ENCODE measurements around the gene PPDPF. TPM values are rescaled to one million over a fixed set of nuclear protein-coding genes. Genes with fewer than 3 reads are reported as not detected.

PPDPF gene
- total and polyA plus RNA-seq, 2 donors (not counting 1 experiment from before 2014, with no cell fraction given), result 93.5 to 162 TPM

- Histone ChIP-seq H3K4me2 (replicated peaks; ENCODE audit: low read depth, low read length, poor library complexity, severe bottlenecking) (peak overlapping the region; percentile 92), H3K27ac (ENCODE audit: low read length in 2 of 2) (peak overlapping the region in 1 of 2 donors; percentile 86), H3K27me3 (replicated peaks in 1 of 4; ENCODE audit: control extremely low read depth in 1 of 4, control insufficient read depth in 3 of 4, insufficient read depth in 4 of 4, low read length in 3 of 4) (no peaks in the 10 kb centered on the region), H3K79me2 (ENCODE audit: control insufficient read depth, insufficient read depth, low read length) (no peaks in the 10 kb centered on the region), H3K9me3 (ENCODE audit: control extremely low read depth in 1 of 3, control insufficient read depth in 2 of 3, insufficient read depth in 1 of 3, low read length in 2 of 3) (peaks cover 0 to 3% (median 0%) of the 10 kb centered on the region in 3 donors), H4K20me1 (ENCODE audit: control insufficient read depth, insufficient read depth, low read length, poor library complexity, severe bottlenecking) (no peaks in the 10 kb centered on the region), H3K36me3 (replicated peaks in 1 of 2; ENCODE audit: control extremely low read depth in 1 of 2, control insufficient read depth in 1 of 2, extremely low read depth in 1 of 2, insufficient read depth in 2 of 2, low read length in 1 of 2) (no peaks in the 10 kb centered on the region), H3K9ac (ENCODE audit: low read length) (no peak overlapping the region), H2AFZ (ENCODE audit: insufficient read depth, low read depth, low read length, poor library complexity, severe bottlenecking) (peak overlapping the region; percentile 71), H3K4me1 (ENCODE audit: control insufficient read depth in 2 of 2, insufficient read depth in 2 of 2, low read length in 2 of 2) (peaks cover 39 to 59% of the 10 kb centered on the region in 2 donors), H3K4me3 (ENCODE audit: control extremely low read depth in 1 of 5, extremely low read depth in 1 of 5, insufficient read depth in 1 of 5, low read depth in 2 of 5, low read length in 4 of 5) (no peak overlapping the region)
- peaks cover 45% of the 10 kb centered on the region for H3K4me1 Mint-ChIP-seq
- TF ChIP-seq EZH2 (IDR thresholded peaks at IDR 0.05; ENCODE audit: borderline replicate concordance, insufficient read depth, low read depth, low read length, poor library complexity, severe bottlenecking) (no peak), CTCF (IDR thresholded peaks at IDR 0.05) (no peak)
- CTCF ChIA-PET, result interaction anchor here (0.9 to 4.7 kb wide), 17 partner anchors 9 to 499 kb away, joined by 3 to 30 read pairs (median 13); partner anchors contain the start of genes ARFRP1, FNDC11, HELZ2 and PPDPF
- no peaks in the 10 kb centered on the region for H3K27me3 Mint-ChIP-seq
- no peak overlapping the region for H3K27ac Mint-ChIP-seq
- no peaks in the 10 kb centered on the region for H3K9me3 Mint-ChIP-seq (ENCODE audit: insufficient read depth)
- intact Hi-C loops (cut with micrococcal nuclease), result loop anchor here (5.0 kb wide), 2 partner anchors 198 to 418 kb away; partner anchors contain the start of genes LIME1, SLC2A4RG and UCKL1
- DNase-seq (no peak), ATAC-seq (ENCODE audit: low read depth) (no peak)
- POLR2A ChIA-PET, result interaction anchor here (1.2 to 2.7 kb wide), 6 partner anchors 14 to 417 kb away, joined by 3 to 16 read pairs (median 8); partner anchors contain the start of genes TPD52L2 and UCKL1
- H3K4me3 Mint-ChIP-seq, result peak overlapping the region; percentile 7
- WGBS (ENCODE audit: insufficient coverage), result 75% methylated on average over 12 of the region's 12 CpGs
Measured at GRCh38 chr20:63539092-63539430, 18.5 kb downstream of the PPDPF start.

All from B cell (primary cell).